RPMI8226 (cell line): ENCODE results near the gene ZNF25.
"Not testable (repeated sequence)": the region's sequence is repeated elsewhere in the genome, so short reads cannot be mapped to it uniquely, and the experiment has no call there.

Experiments
- DNase-seq: peaks from one replicate; pipeline ENCODE4 v3.0.0-alpha.2; 2015

Gene ZNF25

GRCh38 chr10:37976091-37976879 is at the start of gene ZNF25:
Gene ZNF25 (minus strand): TSS chr10:37976647. CDS start chr10:37971722, 4,925 bp downstream.
- DNase-seq, result peak; percentile 97

GRCh38 chr10:38025283-38025682 is 48.8 kb upstream of the ZNF25 start:
- peak; percentile 39 for DNase-seq

GRCh38 chr10:38019124-38019523 is 42.7 kb upstream of the ZNF25 start:
- not testable (repeated sequence) for DNase-seq

GRCh38 chr10:38016354-38016753 is 39.9 kb upstream of the ZNF25 start:
- DNase-seq, result no peak

- peak; percentile 93 for DNase-seq
Measured at GRCh38 chr10:38010119-38010903, 33.9 kb upstream of the ZNF25 start, which contains the start of gene ZNF33A. Gene ZNF33A (plus strand): TSS chr10:38010675. CDS start chr10:38012342, 1,667 bp downstream.

GRCh38 chr10:38007991-38008390 is 31.5 kb upstream of the ZNF25 start:
- DNase-seq, result no peak

GRCh38 chr10:38007551-38007950 is 31.1 kb upstream of the ZNF25 start:
- no peak for DNase-seq

GRCh38 chr10:38003588-38003987 is 27.1 kb upstream of the ZNF25 start:
- no peak for DNase-seq

- DNase-seq, result no peak
Measured at GRCh38 chr10:38003026-38003425, 26.6 kb upstream of the ZNF25 start.

- not testable (repeated sequence) for DNase-seq
Measured at GRCh38 chr10:38000474-38000873, 24.0 kb upstream of the ZNF25 start.

- DNase-seq, result not testable (repeated sequence)
Measured at GRCh38 chr10:37998920-37999319, 22.5 kb upstream of the ZNF25 start.

GRCh38 chr10:37992083-37992482 is 15.6 kb upstream of the ZNF25 start:
- DNase-seq, result no peak

- no peak for DNase-seq
Measured at GRCh38 chr10:37991655-37992054, 15.2 kb upstream of the ZNF25 start.

GRCh38 chr10:37976880-37977203 is 395 bp upstream of the ZNF25 start:
- DNase-seq, result no peak

GRCh38 chr10:37975401-37975991 is 951 bp downstream of the ZNF25 start:
- DNase-seq, result no peak

- no peak for DNase-seq
Measured at GRCh38 chr10:37972396-37972795, 4.1 kb downstream of the ZNF25 start.

- DNase-seq, result no peak
Measured at GRCh38 chr10:37965006-37965405, 11.4 kb downstream of the ZNF25 start.

- no peak for DNase-seq
Measured at GRCh38 chr10:37960591-37961137, 15.8 kb downstream of the ZNF25 start.

- DNase-seq, result no peak
Measured at GRCh38 chr10:37957841-37958240, 18.6 kb downstream of the ZNF25 start.

GRCh38 chr10:37952926-37953325 is 23.5 kb downstream of the ZNF25 start:
- DNase-seq, result no peak

GRCh38 chr10:37952043-37952755 is 24.2 kb downstream of the ZNF25 start:
- DNase-seq, result no peak

GRCh38 chr10:37948210-37948609 is 28.2 kb downstream of the ZNF25 start:
- DNase-seq, result no peak

GRCh38 chr10:37947526-37947925 is 28.9 kb downstream of the ZNF25 start:
- no peak for DNase-seq
